Uterus (tissue), 2 donors: ENCODE measurements around the gene NWD2.

Experiments
- POLR2A ChIP-seq, 2 donors: fragments of 450-650 bp; IDR thresholded peaks; one replicate each; pipeline ENCODE4 v1.6.1; 2016; ENCODE audit warnings: antibody characterized with exemption in 2 of 2, mild to moderate bottlenecking in 1 of 2, moderate library complexity in 1 of 2
- TF ChIP-seq, protein P1 (sequence below), 4 experiments: fragments of 200-600 bp in 2 of 4; fragments of 450-650 bp in 2 of 4; sonication (generic) in 2 of 4; IDR thresholded peaks; one replicate each; pipeline ENCODE4 v1.5.1; 2016 to 2019; ENCODE audit warnings: antibody characterized with exemption in 4 of 4, mild to moderate bottlenecking in 2 of 4, moderate library complexity in 1 of 4

DNA sequence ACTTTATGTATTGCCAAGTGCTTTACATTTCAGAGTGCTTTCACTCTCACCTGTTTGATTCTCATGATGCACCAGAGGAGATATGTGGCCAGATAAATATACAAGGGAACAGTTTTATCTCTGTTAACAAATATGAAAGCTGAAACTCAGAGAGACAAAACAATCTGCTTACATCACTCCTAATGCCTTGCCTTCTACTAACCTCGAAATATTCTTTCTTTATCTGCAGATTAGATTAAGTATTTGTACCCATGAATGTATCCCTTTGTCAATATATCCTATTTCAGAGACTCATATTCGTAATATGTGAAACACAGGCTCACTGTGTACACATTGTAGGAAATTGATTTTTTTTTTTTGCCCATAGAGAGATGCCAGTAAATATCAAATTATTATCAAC lies 178.1 kb downstream of the NWD2 start:
- no peak for TF ChIP-seq POLR2A (IDR thresholded peaks at IDR 0.05)
- TF ChIP-seq, protein P1, sequence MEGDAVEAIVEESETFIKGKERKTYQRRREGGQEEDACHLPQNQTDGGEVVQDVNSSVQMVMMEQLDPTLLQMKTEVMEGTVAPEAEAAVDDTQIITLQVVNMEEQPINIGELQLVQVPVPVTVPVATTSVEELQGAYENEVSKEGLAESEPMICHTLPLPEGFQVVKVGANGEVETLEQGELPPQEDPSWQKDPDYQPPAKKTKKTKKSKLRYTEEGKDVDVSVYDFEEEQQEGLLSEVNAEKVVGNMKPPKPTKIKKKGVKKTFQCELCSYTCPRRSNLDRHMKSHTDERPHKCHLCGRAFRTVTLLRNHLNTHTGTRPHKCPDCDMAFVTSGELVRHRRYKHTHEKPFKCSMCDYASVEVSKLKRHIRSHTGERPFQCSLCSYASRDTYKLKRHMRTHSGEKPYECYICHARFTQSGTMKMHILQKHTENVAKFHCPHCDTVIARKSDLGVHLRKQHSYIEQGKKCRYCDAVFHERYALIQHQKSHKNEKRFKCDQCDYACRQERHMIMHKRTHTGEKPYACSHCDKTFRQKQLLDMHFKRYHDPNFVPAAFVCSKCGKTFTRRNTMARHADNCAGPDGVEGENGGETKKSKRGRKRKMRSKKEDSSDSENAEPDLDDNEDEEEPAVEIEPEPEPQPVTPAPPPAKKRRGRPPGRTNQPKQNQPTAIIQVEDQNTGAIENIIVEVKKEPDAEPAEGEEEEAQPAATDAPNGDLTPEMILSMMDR (IDR thresholded peaks at IDR 0.05) = no peak
